Endothelial cell of umbilical vein (primary cell): Measurements from ENCODE around the gene ADCYAP1R1. TPM values are rescaled to one million over a fixed set of nuclear protein-coding genes. Genes with fewer than 3 reads are reported as not detected.

Experiments used
- BruUV-seq: library from RNA; stranded (reverse); fragments of 400-500 nt; replicated peaks from 2 replicates; lab custom pipeline; 2021; lab: Mats Ljungman, UMichigan
- CTCF ChIA-PET: fragments of 300-600, 350-600 bp; sonication (Branson Sonifier 250); formaldehyde crosslinking; loops from one replicate; lab custom pipeline; 2021; ENCODE audit warnings: antibody characterized with exemption, inconsistent platforms; lab: Charles Lee
- POLR2A ChIA-PET: fragments of 300-600, 350-600 bp; sonication (Branson Sonifier 250); formaldehyde crosslinking; loops from one replicate; lab custom pipeline; 2021; ENCODE audit warnings: antibody characterized with exemption, inconsistent platforms; lab: Charles Lee
- DNase-seq: peaks from one replicate; pipeline ENCODE4 v3.0.0-alpha.2; 2011; ENCODE audit warnings: low read depth, low spot score
- FAIRE-seq: peaks from 2 replicates; lab custom pipeline; 2011; peaks lifted over from hg19 to GRCh38; lab: Jason Lieb, UNC
- H2AFZ ChIP-seq: 2 replicates; pipeline ENCODE4 v1.6.0; 2012; ENCODE audit warnings: low read depth, low read length, control low read depth, inconsistent platforms
- H3K27ac ChIP-seq: 2 replicates; pipeline ENCODE4 v1.5.1; 2011; ENCODE audit warnings: low read depth, mild to moderate bottlenecking, control low read depth, low read length, moderate library complexity; ENCODE audit not compliant: insufficient read depth
- H3K27me3 ChIP-seq, 2 experiments: 2 replicates each; pipeline versions ENCODE4 v1.6.0 to v1.6.1; 2011; ENCODE audit warnings: low read length in 2 of 2, mixed read lengths in 1 of 2; ENCODE audit not compliant: control insufficient read depth in 2 of 2, insufficient read depth in 2 of 2
- H3K36me3 ChIP-seq, 2 experiments: 2 replicates in 1 of 2; 3 replicates in 1 of 2; pipeline ENCODE4 v1.5.1; 2011; ENCODE audit warnings: low read length in 2 of 2, mild to moderate bottlenecking in 1 of 2, moderate library complexity in 1 of 2; ENCODE audit not compliant: control insufficient read depth in 2 of 2, insufficient read depth in 2 of 2; ENCODE audit errors: extremely low read depth in 1 of 2
- H3K4me1 ChIP-seq: 3 replicates; pipeline ENCODE4 v1.5.1; 2011; ENCODE audit warnings: mild to moderate bottlenecking, low read length; ENCODE audit not compliant: control insufficient read depth, insufficient read depth; ENCODE audit errors: extremely low read depth
- H3K4me2 ChIP-seq: 2 replicates; pipeline ENCODE4 v1.6.1; 2011; ENCODE audit warnings: low read length, control low read depth, mixed read lengths; ENCODE audit not compliant: insufficient read depth
- H3K4me3 ChIP-seq, 3 experiments: fragments of 200-600 bp in 1 of 3; sonication (generic), shearing (Covaris generic) in 1 of 3; replicated peaks in 1 of 3; 2 replicates each; pipeline ENCODE4 v1.5.1; 2011 to 2016; ENCODE audit warnings: control low read depth in 3 of 3, low read length in 3 of 3, mild to moderate bottlenecking in 2 of 3, inconsistent platforms in 1 of 3, low read depth in 1 of 3, moderate library complexity in 1 of 3; ENCODE audit not compliant: insufficient read depth in 1 of 3
- H3K79me2 ChIP-seq: 2 replicates; pipeline ENCODE4 v1.6.0; 2012; ENCODE audit warnings: low read length, inconsistent platforms; ENCODE audit not compliant: control insufficient read depth, insufficient read depth
- H3K9ac ChIP-seq: replicated peaks from 2 replicates; pipeline ENCODE3; 2011; ENCODE audit warnings: low read length, control low read depth; ENCODE audit not compliant: insufficient read depth; ENCODE audit errors: extremely low read depth
- H3K9me1 ChIP-seq: replicated peaks from 3 replicates; pipeline ENCODE4 v1.6.0; 2011; ENCODE audit warnings: mild to moderate bottlenecking, low read length; ENCODE audit not compliant: control insufficient read depth, insufficient read depth; ENCODE audit errors: extremely low read depth
- H3K9me3 ChIP-seq: replicated peaks from 2 replicates; pipeline ENCODE4 v1.5.1; 2012; ENCODE audit warnings: low read length, inconsistent platforms; ENCODE audit not compliant: control insufficient read depth, insufficient read depth
- H4K20me1 ChIP-seq: replicated peaks from 2 replicates; pipeline ENCODE3; 2011; ENCODE audit warnings: mild to moderate bottlenecking, low read length; ENCODE audit not compliant: control insufficient read depth, insufficient read depth; ENCODE audit errors: extremely low read depth
- EZH2 ChIP-seq: IDR thresholded peaks from 2 replicates; pipeline ENCODE4 v1.6.1; 2012; ENCODE audit warnings: borderline replicate concordance, low read depth, mild to moderate bottlenecking, moderate library complexity, low read length, inconsistent platforms; ENCODE audit not compliant: severe bottlenecking
- FOS ChIP-seq: IDR thresholded peaks from 2 replicates; pipeline ENCODE4 v1.6.1; 2011; ENCODE audit warnings: mild to moderate bottlenecking, low read length, moderate library complexity, borderline replicate concordance; ENCODE audit not compliant: insufficient read depth
- GATA2 ChIP-seq: IDR thresholded peaks from 2 replicates; pipeline ENCODE4 v1.7.0; 2011; ENCODE audit warnings: low read depth, mild to moderate bottlenecking, moderate library complexity, mixed read lengths, low read length; ENCODE audit not compliant: insufficient read length, insufficient read depth
- JUN ChIP-seq: IDR thresholded peaks from 2 replicates; pipeline ENCODE4 v1.6.1; 2011; ENCODE audit warnings: borderline replicate concordance, low read depth; ENCODE audit not compliant: insufficient read length, insufficient read depth
- MYC ChIP-seq: IDR thresholded peaks from one replicate; pipeline ENCODE4 v1.6.1; 2011; ENCODE audit warnings: mild to moderate bottlenecking, low read depth, low read length
- POLR2A ChIP-seq: IDR thresholded peaks from 2 replicates; pipeline ENCODE4 v1.6.1; 2012; ENCODE audit warnings: low read depth, mild to moderate bottlenecking, control low read depth, low read length
- POLR2AphosphoS5 ChIP-seq: IDR thresholded peaks from 2 replicates; pipeline ENCODE4 v1.6.1; 2012; ENCODE audit warnings: low read depth, mild to moderate bottlenecking, control low read depth, low read length, moderate library complexity; ENCODE audit not compliant: insufficient read depth
- dilution Hi-C: fragments of 300-500 bp; cut with MboI; formaldehyde crosslinking; loops from one replicate; pipeline ENCODE4 v1.15.0; 2019; ENCODE audit warnings: low sequenced_read_pairs; ENCODE audit not compliant: extremely low pct_ligation_motif_present
- intact Hi-C: fragments of 100-400 bp; cut with micrococcal nuclease; formaldehyde crosslinking; loops from one replicate; pipeline ENCODE4 v1.10.0; 2022
- polyA plus RNA-seq, 4 experiments: library from polyadenylated mRNA; depleted of rRNA in 3 of 4; stranded (reverse) in 3 of 4; unstranded in 1 of 4; fragments of >200 nt; gene quantifications; 2 replicates each; pipeline versions ENCODE4 v1.2.1 to v1.2.3, GENCODE V29; 2011 to 2012; ENCODE audit warnings: missing spikeins in 1 of 4
- total RNA-seq: library from RNA; stranded (reverse); gene quantifications from 2 replicates; pipeline ENCODE4 v1.2.3, GENCODE V29; 2021
- TF ChIP-seq, protein P1 (sequence below): IDR thresholded peaks from 2 replicates; pipeline ENCODE4 v1.6.1; 2011; ENCODE audit not compliant: insufficient read depth, insufficient read length
- TF ChIP-seq, protein P2 (sequence below), 2 donors: IDR thresholded peaks; 1 replicate in 1 of 2; 2 replicates in 1 of 2; pipeline ENCODE4 v1.5.1; 2011; ENCODE audit warnings: low read length in 2 of 2, mild to moderate bottlenecking in 2 of 2, moderate library complexity in 2 of 2, control low read depth in 1 of 2, inconsistent platforms in 1 of 2, low read depth in 1 of 2; ENCODE audit not compliant: insufficient read depth in 1 of 2; ENCODE audit errors: extremely low read depth in 1 of 2

ADCYAP1R1 gene
- total and polyA plus RNA-seq, 2 donors (not counting 3 experiments of a cell fraction or from before 2014, with no cell fraction given): 0.04 TPM; not detected in 1

DNA sequence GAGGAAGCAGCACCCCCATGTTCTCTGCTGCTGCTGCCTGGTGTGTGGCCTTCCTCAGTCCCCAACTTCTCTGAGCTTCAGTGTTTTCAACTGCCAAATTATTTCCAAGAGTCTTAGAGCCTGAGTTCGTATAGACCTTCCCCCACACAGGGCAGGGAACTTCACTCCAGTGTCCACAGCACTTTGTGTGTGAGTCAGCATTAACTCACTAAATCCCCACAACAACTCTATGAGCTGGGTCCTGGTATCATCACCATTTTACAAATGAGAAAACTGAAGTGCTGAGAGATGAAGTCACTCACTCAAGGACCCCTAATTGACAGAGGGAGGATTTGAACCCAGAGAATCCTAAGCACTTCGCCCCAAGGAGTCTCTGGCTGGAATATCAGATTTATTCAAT lies 48.3 kb downstream of the ADCYAP1R1 start:
- H4K20me1 ChIP-seq: no peaks in the 10 kb centered on the region
- BruUV-seq: no TSS peak
- H3K9ac ChIP-seq: no peak overlapping the region
- no peak overlapping the region for H3K27ac ChIP-seq
- H3K4me1 ChIP-seq: no peaks in the 10 kb centered on the region
- ChIA-PET CTCF (interaction anchor here (1.1 kb wide), 1 partner anchor 22 kb away, joined by 3 read pairs; no protein-coding TSS in a partner anchor), POLR2A (no interaction called here)
- no peaks in the 10 kb centered on the region for H3K9me1 ChIP-seq
- H3K9me3 ChIP-seq: no peaks in the 10 kb centered on the region
- DNase-seq: no peak
- H3K4me3 ChIP-seq: no peak overlapping the region
- no peaks in the 10 kb centered on the region for H3K79me2 ChIP-seq
- H3K4me2 ChIP-seq: no peak overlapping the region
- no peaks in the 10 kb centered on the region for H3K36me3 ChIP-seq
- intact Hi-C loops: no loop called here
- dilution Hi-C loops: no loop called here
- no peaks in the 10 kb centered on the region for H3K27me3 ChIP-seq
- FAIRE-seq: no peak
- TF ChIP-seq, protein P1, sequence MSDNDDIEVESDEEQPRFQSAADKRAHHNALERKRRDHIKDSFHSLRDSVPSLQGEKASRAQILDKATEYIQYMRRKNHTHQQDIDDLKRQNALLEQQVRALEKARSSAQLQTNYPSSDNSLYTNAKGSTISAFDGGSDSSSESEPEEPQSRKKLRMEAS: no peak
- no peak for TF ChIP-seq MYC
- TF ChIP-seq JUN: no peak
- no peak for TF ChIP-seq POLR2A
- no peak for TF ChIP-seq POLR2AphosphoS5
- no peak for TF ChIP-seq FOS
- TF ChIP-seq GATA2: no peak
- TF ChIP-seq, protein P2, sequence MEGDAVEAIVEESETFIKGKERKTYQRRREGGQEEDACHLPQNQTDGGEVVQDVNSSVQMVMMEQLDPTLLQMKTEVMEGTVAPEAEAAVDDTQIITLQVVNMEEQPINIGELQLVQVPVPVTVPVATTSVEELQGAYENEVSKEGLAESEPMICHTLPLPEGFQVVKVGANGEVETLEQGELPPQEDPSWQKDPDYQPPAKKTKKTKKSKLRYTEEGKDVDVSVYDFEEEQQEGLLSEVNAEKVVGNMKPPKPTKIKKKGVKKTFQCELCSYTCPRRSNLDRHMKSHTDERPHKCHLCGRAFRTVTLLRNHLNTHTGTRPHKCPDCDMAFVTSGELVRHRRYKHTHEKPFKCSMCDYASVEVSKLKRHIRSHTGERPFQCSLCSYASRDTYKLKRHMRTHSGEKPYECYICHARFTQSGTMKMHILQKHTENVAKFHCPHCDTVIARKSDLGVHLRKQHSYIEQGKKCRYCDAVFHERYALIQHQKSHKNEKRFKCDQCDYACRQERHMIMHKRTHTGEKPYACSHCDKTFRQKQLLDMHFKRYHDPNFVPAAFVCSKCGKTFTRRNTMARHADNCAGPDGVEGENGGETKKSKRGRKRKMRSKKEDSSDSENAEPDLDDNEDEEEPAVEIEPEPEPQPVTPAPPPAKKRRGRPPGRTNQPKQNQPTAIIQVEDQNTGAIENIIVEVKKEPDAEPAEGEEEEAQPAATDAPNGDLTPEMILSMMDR (IDR thresholded peaks at IDR 0.05; ENCODE audit: extremely low read depth in 1 of 2, insufficient read depth in 1 of 2, low read depth in 1 of 2, low read length in 2 of 2): no peak
- TF ChIP-seq EZH2: no peak
- H2AFZ ChIP-seq: no peak overlapping the region
